Midbrain (tissue), 1 donor: Measurements from ENCODE around the gene INAFM2.
A peak's percentile ranks its signal among the peaks of the same experiment; 100 is the strongest.

ENCODE experiments used
- DNase-seq: peaks from one replicate; lab custom pipeline; 2025; lab: John Stamatoyannopoulos, UW

The INAFM2 gene

GRCh38 chr15:40364251-40364650, 40.8 kb downstream of the INAFM2 start:
- DNase-seq = no peak

GRCh38 chr15:40365016-40365415, 41.5 kb downstream of the INAFM2 start:
- no peak for DNase-seq

- no peak for DNase-seq
These were observed 42.3 kb downstream of the INAFM2 start for GRCh38 chr15:40365624-40366456.

GRCh38 chr15:40366457-40367370, 43.2 kb downstream of the INAFM2 start:
- peak; percentile 47 for DNase-seq

GRCh38 chr15:40367371-40367685, 43.8 kb downstream of the INAFM2 start:
- DNase-seq = no peak

- peak; percentile 75 for DNase-seq
These were observed 44.5 kb downstream of the INAFM2 start for GRCh38 chr15:40367686-40368611.

- DNase-seq = no peak
These were observed 45.4 kb downstream of the INAFM2 start for GRCh38 chr15:40368719-40369473.

GRCh38 chr15:40369474-40369869, 46.0 kb downstream of the INAFM2 start:
- DNase-seq = no peak

- DNase-seq = no peak
These were observed 46.5 kb downstream of the INAFM2 start for GRCh38 chr15:40369971-40370370.

- DNase-seq = no peak
These were observed 49.5 kb downstream of the INAFM2 start for GRCh38 chr15:40372981-40373380.
